ENCODE data around the gene L3MBTL2.

L3MBTL2 gene

GRCh38 chr22:41241133-41241676 is 36.1 kb downstream of the L3MBTL2 start:
- no peak overlapping the region for H3K27ac ChIP-seq
- TF ChIP-seq CTCF (IDR thresholded peaks at IDR 0.05), result no peak
- TF ChIP-seq ZFX (IDR thresholded peaks at IDR 0.05; ENCODE audit: borderline replicate concordance), result no peak

GRCh38 chr22:41242396-41243117 is 37.4 kb downstream of the L3MBTL2 start:
- 0 out of 2 replicates have a peak overlapping the region, but pooled peaks have one; percentile 1 for H3K27ac ChIP-seq
- TF ChIP-seq CTCF (IDR thresholded peaks at IDR 0.05) (no peak), ZFX (IDR thresholded peaks at IDR 0.05; ENCODE audit: borderline replicate concordance) (no peak)

- no peak overlapping the region for H3K27ac ChIP-seq
Measured at GRCh38 chr22:41243361-41243760, 38.2 kb downstream of the L3MBTL2 start.

GRCh38 chr22:41245917-41246499 is 40.9 kb downstream of the L3MBTL2 start:
- TF ChIP-seq ZFX (IDR thresholded peaks at IDR 0.05; ENCODE audit: borderline replicate concordance), result no peak
- TF ChIP-seq CTCF (IDR thresholded peaks at IDR 0.05), result peak; percentile 31; the same call in 1 of the 2 replicates
- H3K27ac ChIP-seq, result 0 out of 2 replicates have a peak overlapping the region, but pooled peaks have one; percentile 4

More at GRCh38 chr22:41243361-41243760, 38.2 kb downstream of the L3MBTL2 start:
- no peak for TF ChIP-seq CTCF (IDR thresholded peaks at IDR 0.05)
- no peak for TF ChIP-seq ZFX (IDR thresholded peaks at IDR 0.05; ENCODE audit: borderline replicate concordance)

GRCh38 chr22:41247703-41248102 is 42.6 kb downstream of the L3MBTL2 start:
- TF ChIP-seq CTCF (IDR thresholded peaks at IDR 0.05), result no peak
- TF ChIP-seq ZFX (IDR thresholded peaks at IDR 0.05; ENCODE audit: borderline replicate concordance), result no peak
- H3K27ac ChIP-seq, result no peak overlapping the region

GRCh38 chr22:41248314-41248713 is 43.2 kb downstream of the L3MBTL2 start:
- H3K27ac ChIP-seq, result no peak overlapping the region
- TF ChIP-seq CTCF (IDR thresholded peaks at IDR 0.05) (no peak), ZFX (IDR thresholded peaks at IDR 0.05; ENCODE audit: borderline replicate concordance) (no peak)

- TF ChIP-seq CTCF (IDR thresholded peaks at IDR 0.05) (no peak), ZFX (IDR thresholded peaks at IDR 0.05; ENCODE audit: borderline replicate concordance) (no peak)
- H3K27ac ChIP-seq, result no peak overlapping the region
Measured at GRCh38 chr22:41248758-41249157, 43.6 kb downstream of the L3MBTL2 start.

Measured in 22Rv1 (cell line).